Measurements from ENCODE around the gene OSR1. TPM values are rescaled to one million over a fixed set of nuclear protein-coding genes. Genes with fewer than 3 reads are reported as not detected.
A peak's percentile ranks its signal among the peaks of the same experiment; 100 is the strongest.
"Not testable (repeated sequence)": the region's sequence is repeated elsewhere in the genome, so short reads cannot be mapped to it uniquely, and the experiment has no call there.

Gene OSR1
- total RNA-seq, result not detected

- DNase-seq, result no peak
These were observed at the start of gene OSR1 for GRCh38 chr2:19358242-19359020. Gene OSR1 (minus strand): TSS chr2:19358623. CDS start chr2:19353805, 4,818 bp downstream.

GRCh38 chr2:19403785-19404184 is 45.4 kb upstream of the OSR1 start:
- no peak for DNase-seq

GRCh38 chr2:19392191-19392590 is 33.8 kb upstream of the OSR1 start:
- no peak for DNase-seq

- DNase-seq, result not testable (repeated sequence)
These were observed 31.0 kb upstream of the OSR1 start for GRCh38 chr2:19389469-19389868.

- no peak for DNase-seq
These were observed 22.1 kb upstream of the OSR1 start for GRCh38 chr2:19380532-19380931.

- DNase-seq, result no peak
These were observed 20.5 kb upstream of the OSR1 start for GRCh38 chr2:19378939-19379338.

- no peak for DNase-seq
These were observed 19.3 kb upstream of the OSR1 start for GRCh38 chr2:19377717-19378116.

GRCh38 chr2:19373352-19373751 is 14.9 kb upstream of the OSR1 start:
- no peak for DNase-seq

GRCh38 chr2:19371996-19372582 is 13.7 kb upstream of the OSR1 start:
- DNase-seq, result no peak

- no peak for DNase-seq
These were observed 11.0 kb upstream of the OSR1 start for GRCh38 chr2:19369341-19369955.

- DNase-seq, result no peak
These were observed 10.3 kb upstream of the OSR1 start for GRCh38 chr2:19368760-19369159.

GRCh38 chr2:19367326-19367725 is 8.9 kb upstream of the OSR1 start:
- no peak for DNase-seq

GRCh38 chr2:19365126-19365525 is 6.7 kb upstream of the OSR1 start:
- DNase-seq, result no peak

- DNase-seq, result no peak
These were observed 5.6 kb upstream of the OSR1 start for GRCh38 chr2:19364014-19364413.

GRCh38 chr2:19363474-19363778 is 5.0 kb upstream of the OSR1 start:
- DNase-seq, result no peak

GRCh38 chr2:19362755-19363473 is 4.5 kb upstream of the OSR1 start:
- peak; percentile 34 for DNase-seq

- DNase-seq, result no peak
These were observed 3.8 kb upstream of the OSR1 start for GRCh38 chr2:19362094-19362754.

- DNase-seq, result no peak
These were observed 3.0 kb upstream of the OSR1 start for GRCh38 chr2:19361325-19361990.

GRCh38 chr2:19360966-19361321 is 2.5 kb upstream of the OSR1 start:
- DNase-seq, result no peak

GRCh38 chr2:19360266-19360965 is 2.0 kb upstream of the OSR1 start:
- DNase-seq, result no peak

GRCh38 chr2:19359456-19359855 is 1.0 kb upstream of the OSR1 start:
- DNase-seq, result no peak

GRCh38 chr2:19359021-19359357 is 566 bp upstream of the OSR1 start:
- no peak for DNase-seq
